NCI-H748 treated with DMSO at 0.1 percent for 48 hours (cell line): Measurements from ENCODE around the gene CYBA.
A peak's percentile ranks its signal among the peaks of the same experiment; 100 is the strongest.

Source experiments
- DNase-seq: peaks from one replicate; lab custom pipeline; 2025; lab: John Stamatoyannopoulos, UW

CYBA gene

GRCh38 chr16:88630941-88631340 lies 19.9 kb downstream of the CYBA start:
- DNase-seq, result no peak

GRCh38 chr16:88630433-88630832 lies 20.4 kb downstream of the CYBA start:
- DNase-seq, result no peak

GRCh38 chr16:88629835-88630234 lies 21.0 kb downstream of the CYBA start:
- no peak for DNase-seq

GRCh38 chr16:88628512-88628974 lies 22.3 kb downstream of the CYBA start:
- DNase-seq, result no peak

- no peak for DNase-seq
Observed at GRCh38 chr16:88627531-88628411, 23.1 kb downstream of the CYBA start.

GRCh38 chr16:88626646-88627045 lies 24.2 kb downstream of the CYBA start:
- DNase-seq, result no peak

GRCh38 chr16:88624977-88625576 lies 25.8 kb downstream of the CYBA start:
- DNase-seq, result no peak

- DNase-seq, result no peak
Observed at GRCh38 chr16:88624481-88624880, 26.4 kb downstream of the CYBA start.

- no peak for DNase-seq
Observed at GRCh38 chr16:88623858-88624257, 27.0 kb downstream of the CYBA start.

GRCh38 chr16:88622866-88623265 lies 28.0 kb downstream of the CYBA start:
- DNase-seq, result no peak

- DNase-seq, result no peak
Observed at GRCh38 chr16:88622125-88622524, 28.7 kb downstream of the CYBA start.

GRCh38 chr16:88619859-88620815 lies 30.7 kb downstream of the CYBA start:
- DNase-seq, result no peak

- DNase-seq, result no peak
Observed at GRCh38 chr16:88618956-88619667, 31.7 kb downstream of the CYBA start.

- no peak for DNase-seq
Observed at GRCh38 chr16:88618182-88618955, 32.5 kb downstream of the CYBA start.

GRCh38 chr16:88617268-88618031 lies 33.4 kb downstream of the CYBA start:
- DNase-seq, result peak; percentile 29

GRCh38 chr16:88616736-88617135 lies 34.1 kb downstream of the CYBA start:
- no peak for DNase-seq

GRCh38 chr16:88616320-88616719 lies 34.5 kb downstream of the CYBA start:
- DNase-seq, result no peak

- no peak for DNase-seq
Observed at GRCh38 chr16:88614818-88615580, 35.9 kb downstream of the CYBA start.
